Fibroblast of peridontal ligament (primary cell): ENCODE measurements around the gene SPINK1.
"Not testable (repeated sequence)": the region's sequence is repeated elsewhere in the genome, so short reads cannot be mapped to it uniquely, and the experiment has no call there.

ENCODE experiments used
- DNase-seq: peaks from one replicate; pipeline ENCODE4 v3.0.0-alpha.2; 2010; ENCODE audit errors: extremely low read depth

SPINK1 gene

GRCh38 chr5:147809830-147810666 is 21.4 kb downstream of the SPINK1 start:
- no peak for DNase-seq

DNA sequence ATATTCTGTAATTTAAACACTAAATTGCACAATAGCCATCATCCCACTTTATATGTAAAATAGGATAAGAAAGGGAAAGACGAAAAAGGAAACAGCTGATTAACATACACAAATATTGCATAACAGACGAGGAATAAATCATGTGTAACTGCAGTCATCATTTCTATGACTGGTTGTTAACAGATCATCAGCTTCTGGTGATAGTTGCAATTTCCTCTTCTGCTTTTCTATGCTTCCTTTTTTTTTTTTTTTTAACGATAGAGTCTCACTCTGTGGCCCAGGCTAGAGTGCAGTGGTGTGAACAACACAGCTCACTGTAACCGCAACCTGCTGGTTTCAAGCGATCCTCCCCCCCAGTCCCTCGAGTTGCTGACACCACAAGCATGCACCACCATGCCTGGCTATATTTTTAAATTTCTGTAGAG is 26.4 kb downstream of the SPINK1 start:
- DNase-seq, result no peak

- DNase-seq, result no peak
Measured at GRCh38 chr5:147804334-147804733, 27.1 kb downstream of the SPINK1 start.

DNA sequence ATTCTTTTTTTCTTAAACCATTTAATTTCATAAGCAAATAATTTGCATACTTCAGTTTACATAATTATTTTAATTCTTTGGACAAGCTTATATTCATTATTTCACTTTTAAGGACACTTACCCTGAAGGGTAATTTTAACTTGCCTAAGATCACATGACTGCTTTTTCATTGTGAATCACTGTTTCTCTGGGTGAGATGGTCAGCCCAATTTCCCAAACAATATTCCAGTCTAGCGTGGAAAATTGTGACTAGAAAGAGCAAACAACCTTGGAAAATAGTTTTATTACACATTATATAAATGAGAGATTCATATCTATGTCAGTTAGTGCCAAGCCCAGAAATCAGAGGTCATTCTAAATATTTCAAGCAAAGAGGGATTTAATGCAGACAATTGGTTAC is 27.5 kb downstream of the SPINK1 start:
- DNase-seq, result no peak

- not testable (repeated sequence) for DNase-seq
Measured at GRCh38 chr5:147803161-147803560, 28.3 kb downstream of the SPINK1 start.

GRCh38 chr5:147801461-147801860 is 30.0 kb downstream of the SPINK1 start:
- DNase-seq, result no peak

GRCh38 chr5:147800491-147800890 is 31.0 kb downstream of the SPINK1 start:
- no peak for DNase-seq

DNA sequence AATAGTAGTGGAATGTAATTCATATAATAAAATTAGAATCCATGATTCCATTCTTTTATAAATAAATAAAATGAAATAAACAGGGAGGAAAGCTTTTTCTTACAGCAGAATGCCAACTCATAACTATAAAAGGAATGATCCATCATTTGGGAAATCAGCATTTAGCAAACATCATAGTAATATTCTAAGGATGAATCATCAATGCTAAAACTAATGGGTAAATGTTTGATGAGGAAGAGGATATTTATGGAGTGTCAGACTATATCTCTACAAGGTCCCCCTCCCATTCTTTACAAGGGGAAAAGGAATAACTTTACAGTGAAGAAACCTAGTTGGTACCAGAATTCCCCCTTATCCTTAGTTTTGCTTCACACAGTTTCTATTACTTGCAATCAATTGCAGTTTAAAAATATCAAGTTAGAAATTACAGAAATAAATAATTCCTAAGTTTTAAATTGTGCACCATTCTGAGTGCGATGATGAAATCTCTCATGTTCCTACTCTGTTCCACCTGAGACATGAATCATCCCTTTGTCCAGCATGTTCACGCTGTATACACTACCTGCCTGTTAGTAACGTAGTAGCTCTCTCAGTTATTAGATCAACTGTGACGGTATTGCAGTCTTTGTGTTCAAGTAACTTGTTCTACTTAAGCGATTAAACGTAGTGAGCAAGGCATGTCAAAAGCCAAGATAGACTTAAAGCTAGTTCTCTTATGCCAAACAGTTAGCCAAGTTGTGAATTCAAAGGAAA is 34.7 kb downstream of the SPINK1 start:
- no peak for DNase-seq

DNA sequence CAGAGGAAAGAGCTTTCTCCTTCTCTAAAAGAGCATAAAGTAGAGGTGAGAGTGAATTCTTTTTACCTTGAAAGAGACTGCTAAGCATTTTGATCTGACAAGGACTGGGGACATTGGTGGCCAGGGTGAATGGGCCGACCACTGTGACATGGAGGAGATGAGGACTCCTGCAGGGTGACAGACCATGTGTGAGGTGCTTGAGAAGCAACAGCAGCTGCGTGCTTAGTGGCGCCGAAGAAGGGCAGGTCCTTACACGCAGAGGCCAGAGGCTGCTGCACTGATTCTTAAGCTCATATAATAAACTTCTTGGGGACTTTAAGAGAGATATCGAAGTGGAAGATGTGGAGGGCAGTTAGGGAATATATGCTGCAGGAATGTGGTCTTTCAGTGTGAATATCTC is 40.3 kb downstream of the SPINK1 start:
- DNase-seq, result no peak

GRCh38 chr5:147789820-147790219 is 41.7 kb downstream of the SPINK1 start:
- DNase-seq, result no peak

GRCh38 chr5:147788023-147788422 is 43.4 kb downstream of the SPINK1 start:
- no peak for DNase-seq

GRCh38 chr5:147786142-147786541 is 45.3 kb downstream of the SPINK1 start:
- DNase-seq, result no peak

DNA sequence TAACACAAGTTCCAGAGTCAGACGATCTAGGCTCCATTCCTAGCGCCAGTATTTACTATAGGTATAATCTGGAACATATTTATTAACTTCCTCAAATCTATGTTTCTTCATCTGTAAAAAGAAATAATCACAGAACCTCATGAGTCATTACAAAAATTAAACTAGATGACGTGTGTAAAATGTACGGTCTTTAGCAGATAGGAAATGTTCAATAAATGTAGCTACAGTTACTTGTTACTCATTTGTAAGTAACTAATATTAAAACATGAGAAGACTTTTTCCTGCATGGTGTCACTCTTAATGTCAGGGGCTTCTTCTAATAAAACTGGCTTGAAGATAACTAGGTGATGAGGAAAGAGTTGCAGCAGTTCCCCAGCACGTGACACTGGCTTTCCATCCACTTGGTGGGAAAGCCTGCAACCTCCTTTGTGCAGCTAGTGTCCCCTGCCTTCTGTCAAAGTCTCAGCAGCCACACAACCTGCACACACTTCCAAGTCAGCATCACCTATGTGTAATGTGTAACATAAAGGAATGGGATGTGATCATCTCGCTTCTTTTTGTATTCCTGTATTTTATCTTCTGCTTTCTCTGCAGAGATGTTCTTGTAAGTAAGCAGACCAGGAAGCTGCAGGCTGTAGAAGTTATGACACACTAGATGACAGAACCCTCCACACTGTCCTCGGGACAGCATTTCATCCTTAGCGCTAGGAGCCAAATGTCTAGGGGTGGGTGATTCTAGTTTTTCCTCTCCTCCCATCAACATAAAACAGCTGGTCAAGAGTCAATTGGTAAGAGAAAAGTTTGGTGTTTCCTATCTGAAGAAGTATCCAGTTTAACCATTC is 47.1 kb downstream of the SPINK1 start:
- DNase-seq, result no peak

GRCh38 chr5:147782110-147783028 is 49.1 kb downstream of the SPINK1 start, which contains the start of gene JAKMIP2:
JAKMIP2 (minus strand) TSS chr5:147782728; CDS start chr5:147671806, 110,922 bp downstream.
- DNase-seq, result peak; percentile 78

DNA sequence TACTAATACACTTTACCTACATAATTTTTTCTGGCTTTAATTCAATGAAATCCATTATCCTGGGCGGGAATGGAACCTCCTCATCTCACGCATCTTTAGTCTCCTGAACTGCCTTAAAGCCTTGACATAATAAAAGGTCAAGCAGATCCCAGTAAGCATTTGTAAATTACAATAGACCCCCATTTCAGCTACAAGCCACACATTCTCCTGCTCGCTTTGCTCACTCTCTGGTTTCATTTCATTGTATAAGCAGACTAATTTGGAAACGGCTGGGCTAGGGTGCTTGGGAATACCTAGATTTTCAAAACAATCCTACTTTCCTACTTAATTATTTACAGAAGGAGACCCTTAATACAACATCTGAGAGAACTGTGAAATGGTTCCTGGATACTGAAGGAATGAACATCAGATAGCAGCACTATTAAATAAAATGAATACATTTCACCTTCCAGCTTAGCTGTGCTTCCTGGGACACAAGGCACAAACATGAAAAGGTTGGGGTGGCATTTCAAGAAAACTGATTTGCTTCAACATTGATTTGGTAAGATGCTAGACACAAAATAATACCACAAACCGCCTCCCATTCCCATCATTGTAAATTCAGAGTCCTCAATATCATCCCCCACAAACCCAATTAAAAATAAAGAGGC is 50.4 kb downstream of the SPINK1 start:
- no peak for DNase-seq

DNA sequence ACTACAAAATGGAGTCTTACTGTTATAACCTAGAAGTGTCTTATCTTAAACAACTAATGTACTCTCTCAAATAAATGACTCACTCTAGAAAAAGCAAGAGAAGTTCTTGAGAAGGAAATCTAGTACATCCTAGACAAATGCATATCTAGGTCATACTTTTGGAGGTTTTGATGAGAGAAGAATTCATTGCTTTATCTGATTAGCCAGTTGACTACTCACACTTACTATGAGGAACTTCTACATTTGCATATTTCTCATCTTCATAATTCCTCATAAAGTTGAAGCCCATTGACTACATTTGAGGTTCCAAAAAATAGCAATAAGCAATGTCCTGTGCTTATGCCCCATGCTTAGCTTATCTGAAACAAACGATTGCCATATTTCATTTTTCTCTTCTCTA is 51.8 kb downstream of the SPINK1 start:
- DNase-seq, result no peak

- no peak for DNase-seq
Measured at GRCh38 chr5:147776989-147777388, 54.5 kb downstream of the SPINK1 start.
